HG03139 (cell line): ENCODE results near the gene FAM20C.

ENCODE experiments used
- ATAC-seq: cut with Tn5 transposase; IDR thresholded peaks from one replicate; pipeline ENCODE4 v1.9.1; 2021; ENCODE audit not compliant: unreplicated experiment

FAM20C gene

DNA sequence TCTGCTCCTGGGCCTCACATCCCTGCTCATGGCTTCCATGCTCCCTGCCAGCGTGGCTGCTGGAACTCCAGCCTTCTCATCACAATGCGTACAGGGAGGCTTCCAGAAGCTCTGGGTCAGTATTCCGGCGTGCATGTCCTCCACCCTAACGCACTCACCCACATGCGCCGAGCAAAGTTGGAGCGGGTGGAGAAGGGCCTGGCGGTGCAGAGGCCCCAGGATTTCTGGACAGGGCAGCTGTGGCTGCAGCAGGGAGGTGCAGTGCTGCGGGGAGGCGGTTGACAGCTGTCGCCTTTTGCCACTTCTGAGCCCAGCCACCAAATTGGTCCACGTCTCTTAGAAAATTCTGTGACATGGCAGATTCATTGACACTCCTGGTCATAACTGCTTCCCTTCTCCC lies 33.6 kb upstream of the FAM20C start:
- no peak for ATAC-seq

DNA sequence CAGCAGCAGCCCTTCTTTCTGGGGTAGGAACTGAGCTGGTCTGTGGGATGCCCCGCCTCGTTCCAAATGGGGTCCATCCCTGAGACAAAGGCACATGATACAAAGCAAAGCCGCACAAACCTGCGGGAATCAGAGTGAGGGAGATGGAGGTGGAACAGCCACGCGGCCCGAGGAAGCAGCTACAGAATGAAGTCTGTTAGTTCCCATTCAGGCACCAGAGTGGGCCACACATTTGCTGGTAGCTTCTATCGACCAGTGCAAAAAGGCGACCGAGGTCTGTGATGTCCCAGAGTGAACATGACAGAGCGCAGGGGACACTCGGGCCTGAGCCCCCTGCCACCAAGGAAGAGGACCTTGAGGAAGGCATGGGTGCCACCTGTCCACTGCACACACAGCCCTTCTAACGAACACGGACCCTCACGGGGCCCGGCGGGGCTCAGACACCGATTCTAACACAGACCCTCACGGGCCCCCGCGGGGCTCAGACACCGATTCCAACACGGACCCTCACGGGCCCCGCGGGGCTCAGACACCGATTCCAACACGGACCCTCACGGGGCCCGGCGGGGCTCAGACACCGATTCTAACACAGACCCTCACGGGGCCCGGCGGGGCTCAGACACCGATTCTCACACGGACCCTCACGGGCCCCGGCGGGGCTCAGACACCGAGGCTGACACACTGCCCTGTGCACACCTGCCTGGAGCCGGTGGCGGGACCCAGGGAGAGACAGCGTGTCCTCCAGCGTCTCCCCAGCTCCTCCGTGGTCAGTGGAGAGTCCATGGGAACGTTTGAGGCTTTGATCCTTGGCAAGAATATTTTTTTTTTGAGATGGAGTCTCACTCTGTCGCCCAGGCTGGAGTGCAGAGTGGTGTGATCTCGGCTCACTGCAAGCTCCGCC lies 32.8 kb upstream of the FAM20C start:
- ATAC-seq, result no peak

DNA sequence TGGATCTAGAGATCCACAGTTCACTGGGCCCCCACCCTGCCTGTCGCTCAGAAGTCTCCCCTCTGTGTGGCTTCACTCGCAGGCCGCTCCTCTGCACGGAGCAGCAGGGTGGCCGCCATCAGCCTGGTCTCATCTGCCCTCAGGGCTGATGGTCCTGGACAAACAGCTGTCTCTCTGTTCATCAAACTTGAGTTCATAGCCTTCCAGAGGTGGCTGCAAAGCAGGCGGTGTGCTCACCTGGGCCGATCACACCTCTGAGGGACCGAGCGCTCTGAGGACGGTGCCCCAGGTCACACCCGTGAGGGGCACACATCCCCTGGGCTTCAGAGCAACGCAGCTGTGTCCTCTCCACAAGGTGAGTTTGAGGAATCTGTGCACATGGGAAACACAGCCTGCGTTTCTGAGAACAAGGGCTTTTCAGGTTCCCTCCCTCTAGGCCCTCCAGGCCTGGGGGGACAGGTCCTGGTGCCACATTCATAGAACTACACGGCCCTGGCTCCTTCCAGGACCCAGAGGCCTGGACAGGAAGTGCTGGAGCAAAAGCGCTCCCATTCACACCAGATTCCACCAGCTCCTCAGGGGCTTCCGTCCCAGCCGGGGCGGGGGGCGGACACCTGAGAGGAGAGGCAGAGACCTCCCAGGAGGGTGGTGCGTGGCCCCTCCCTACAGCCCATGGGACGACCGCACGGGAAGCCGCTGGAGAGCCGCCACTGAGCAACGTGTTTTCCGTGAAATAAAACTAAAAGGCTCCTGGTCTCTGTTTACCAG lies 31.2 kb upstream of the FAM20C start:
- no peak for ATAC-seq

DNA sequence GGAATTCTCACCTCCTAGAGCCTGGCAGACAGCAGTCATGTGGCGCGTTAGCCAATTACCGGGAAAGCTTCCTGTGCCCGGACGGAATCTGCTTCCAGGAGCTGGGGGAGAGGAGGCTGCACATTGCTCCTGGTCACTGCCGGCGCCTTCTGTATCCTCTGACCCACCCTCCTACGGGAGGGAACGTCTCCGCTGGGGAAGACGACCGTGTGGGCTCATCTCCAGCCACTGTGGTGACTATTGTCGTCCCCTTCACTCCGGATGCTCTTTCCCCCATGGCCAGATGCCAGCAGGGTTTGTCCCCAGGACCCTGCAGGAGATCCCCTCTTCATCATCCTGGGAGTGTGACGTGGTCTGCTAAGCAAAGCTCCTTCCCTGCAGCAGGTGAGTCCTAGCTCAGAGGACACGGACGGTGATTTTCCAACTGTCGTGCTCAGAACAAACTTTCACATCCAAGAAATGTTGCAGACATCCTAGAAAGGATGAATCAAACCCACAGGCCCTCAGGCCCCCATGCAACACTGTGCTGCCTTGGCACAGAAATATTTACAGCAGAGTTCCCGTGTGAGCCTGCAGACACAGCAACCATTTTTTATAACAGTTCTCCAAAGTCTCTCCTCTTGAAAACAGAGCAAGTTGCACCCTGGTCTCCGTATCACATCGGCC lies 29.6 kb upstream of the FAM20C start:
- ATAC-seq, result no peak

DNA sequence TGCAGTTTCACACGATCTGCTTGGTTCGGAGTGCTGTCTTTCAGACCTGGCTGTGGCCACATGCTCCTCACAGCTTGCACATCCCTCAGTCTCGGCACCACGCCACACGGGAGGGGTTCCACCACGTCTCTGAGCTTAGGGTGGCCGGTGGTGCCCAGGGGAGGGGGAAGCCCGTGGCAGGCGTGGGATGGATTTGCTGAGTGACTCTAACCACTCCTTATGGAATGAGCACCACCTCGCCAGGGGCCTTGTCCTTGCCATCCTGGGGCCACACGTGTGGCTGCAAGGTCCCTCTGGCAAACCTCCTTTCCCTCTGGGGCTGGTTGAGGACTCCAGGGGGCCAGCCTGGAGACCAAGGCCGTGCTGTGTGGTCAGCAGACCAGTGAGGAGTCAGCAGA lies 29.1 kb upstream of the FAM20C start:
- ATAC-seq, result no peak

DNA sequence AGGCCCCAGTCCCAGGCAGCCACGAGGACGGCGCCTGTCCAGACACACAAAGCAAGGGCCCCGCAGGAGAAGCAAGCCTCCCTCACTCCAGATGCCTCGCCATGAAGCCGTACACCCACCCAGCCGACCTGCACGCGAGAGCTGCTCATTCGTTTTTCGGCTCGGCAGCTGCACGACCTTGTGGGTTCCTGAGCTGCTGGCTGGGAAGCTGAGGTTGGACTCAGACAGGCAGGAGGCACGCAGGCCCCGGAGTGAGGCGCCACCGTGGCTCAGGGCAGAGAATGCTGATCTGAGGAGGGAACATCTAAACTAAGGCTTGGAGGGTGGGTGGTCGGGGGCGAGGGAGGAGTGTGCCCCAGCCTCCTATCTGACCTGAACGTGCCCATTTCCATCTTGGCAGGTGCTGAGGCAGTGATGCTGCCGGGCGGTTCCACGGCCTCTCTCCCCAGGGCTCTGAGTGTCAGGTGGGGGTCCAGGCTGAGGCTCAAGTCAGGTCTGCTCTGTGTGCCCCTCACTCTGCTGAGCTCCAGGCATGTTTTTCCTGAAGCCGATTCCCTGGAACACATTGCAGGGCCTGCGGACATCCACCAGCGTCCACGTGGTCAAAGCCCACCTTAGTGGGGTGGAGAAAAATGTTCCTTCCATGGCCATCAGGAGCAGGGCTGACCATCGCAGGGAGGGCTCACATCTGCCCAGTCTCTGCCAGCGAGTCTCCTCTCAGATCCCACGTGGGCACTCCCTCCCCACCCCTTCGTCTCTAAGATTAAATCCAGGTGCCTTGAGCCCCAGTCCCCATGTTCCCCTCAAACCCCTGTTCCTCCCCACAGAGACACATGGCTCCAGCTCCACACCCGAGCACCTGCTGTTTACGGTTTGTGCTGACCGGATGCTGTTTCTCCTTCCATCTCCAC lies 28.1 kb upstream of the FAM20C start:
- ATAC-seq, result no peak

DNA sequence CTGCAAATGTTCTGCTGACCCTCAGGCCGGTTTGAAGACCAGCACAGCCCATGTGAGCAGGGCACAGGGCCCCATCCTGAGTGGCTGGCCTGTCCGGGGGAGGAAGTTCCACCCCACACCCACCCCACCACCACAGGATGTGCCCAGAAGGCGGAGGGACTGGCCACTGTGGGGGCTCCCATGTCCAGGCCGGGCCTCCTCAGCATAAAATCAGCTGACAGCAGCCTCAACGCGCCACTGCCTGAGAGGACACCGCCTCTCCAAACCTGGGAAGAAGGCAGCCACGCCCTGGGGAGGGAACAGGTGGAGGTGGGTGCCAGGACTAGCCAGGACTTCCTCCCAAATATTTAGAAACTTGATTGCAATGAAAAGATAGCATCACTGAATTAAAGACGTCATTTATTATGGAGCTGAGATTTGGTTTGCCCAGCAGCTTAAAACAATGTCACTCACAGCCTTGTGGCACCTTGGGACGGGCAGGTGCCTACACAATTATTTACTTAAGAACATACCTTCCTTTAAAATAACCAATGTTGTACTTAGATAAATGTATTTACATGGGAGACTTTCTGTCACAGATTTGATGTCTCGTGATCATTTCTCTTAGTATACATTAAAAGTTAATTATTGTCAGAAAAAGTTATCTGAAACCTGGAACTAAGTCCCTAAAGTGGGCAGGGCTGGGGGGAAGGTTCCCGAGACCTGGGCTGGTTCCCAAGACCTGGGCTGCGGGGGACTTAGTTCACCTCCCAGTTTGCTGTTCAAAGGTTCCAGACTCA lies 27.3 kb upstream of the FAM20C start:
- ATAC-seq, result no peak

DNA sequence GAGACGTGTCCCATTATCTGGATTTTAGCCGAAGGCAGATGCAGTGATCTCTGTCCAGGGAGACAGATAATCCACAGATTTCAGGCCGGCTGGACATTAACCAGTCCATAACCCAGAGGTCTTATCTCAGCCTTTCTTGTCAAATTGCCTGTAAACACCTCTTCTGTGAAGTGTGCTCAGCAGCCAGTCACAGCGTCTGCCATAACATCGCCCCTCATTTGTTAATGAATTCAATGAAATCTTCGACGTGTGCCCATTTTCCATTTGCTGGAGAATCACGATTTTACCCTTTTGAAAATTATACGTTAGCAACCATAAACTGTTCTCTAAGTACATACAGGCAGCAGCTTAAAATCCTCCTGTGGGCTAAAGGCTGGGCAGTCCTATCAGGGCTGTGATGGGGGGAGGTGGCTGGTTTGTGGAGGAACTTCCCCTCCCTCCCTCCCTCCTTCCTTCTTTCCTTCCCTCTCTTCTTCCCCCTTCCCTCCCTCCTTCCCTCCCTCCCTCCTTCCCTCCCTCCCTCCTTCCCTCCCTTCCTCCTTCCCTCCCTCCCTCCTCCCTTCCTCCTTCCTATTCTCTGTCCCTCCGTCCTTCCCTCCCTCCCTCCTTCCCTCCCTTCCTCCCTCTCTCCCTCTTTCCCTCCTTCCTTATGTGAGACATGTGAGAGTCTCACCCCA lies 26.6 kb upstream of the FAM20C start:
- ATAC-seq, result no peak

DNA sequence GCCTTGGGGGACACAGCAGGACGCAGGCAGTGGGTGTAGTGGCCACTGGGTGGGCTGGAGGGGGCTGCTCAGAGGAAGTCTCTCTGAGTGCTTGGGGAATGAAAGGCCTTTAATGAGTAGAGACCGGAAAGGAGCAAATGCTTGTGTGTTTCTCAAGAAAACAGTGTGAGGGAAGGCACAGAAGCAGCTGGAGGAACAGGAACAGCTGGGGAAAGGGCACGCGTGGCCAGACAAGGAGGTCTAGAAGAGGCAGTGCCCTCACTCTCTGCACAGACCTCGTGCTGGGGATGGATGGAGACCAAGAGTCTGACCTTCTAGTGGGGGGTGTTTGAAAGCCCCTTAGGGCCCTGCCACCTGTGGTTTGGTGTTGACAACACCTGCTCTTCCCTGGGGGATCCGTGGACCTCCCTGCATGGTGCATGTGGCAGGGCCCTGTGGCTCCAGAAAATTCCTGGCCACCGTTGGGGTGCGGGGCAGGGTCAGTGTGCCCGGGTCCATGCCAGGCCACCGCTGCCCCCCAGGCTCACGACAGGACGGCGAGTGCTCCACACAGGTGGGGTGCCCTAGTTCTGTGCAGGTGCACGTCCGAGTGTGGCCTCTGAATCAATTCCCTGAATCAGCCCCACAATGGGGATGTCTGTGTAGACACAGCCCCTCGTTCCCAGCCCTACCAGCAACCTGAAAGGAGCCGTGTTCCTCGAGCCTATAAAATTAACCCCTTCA lies 25.9 kb upstream of the FAM20C start:
- ATAC-seq, result no peak

DNA sequence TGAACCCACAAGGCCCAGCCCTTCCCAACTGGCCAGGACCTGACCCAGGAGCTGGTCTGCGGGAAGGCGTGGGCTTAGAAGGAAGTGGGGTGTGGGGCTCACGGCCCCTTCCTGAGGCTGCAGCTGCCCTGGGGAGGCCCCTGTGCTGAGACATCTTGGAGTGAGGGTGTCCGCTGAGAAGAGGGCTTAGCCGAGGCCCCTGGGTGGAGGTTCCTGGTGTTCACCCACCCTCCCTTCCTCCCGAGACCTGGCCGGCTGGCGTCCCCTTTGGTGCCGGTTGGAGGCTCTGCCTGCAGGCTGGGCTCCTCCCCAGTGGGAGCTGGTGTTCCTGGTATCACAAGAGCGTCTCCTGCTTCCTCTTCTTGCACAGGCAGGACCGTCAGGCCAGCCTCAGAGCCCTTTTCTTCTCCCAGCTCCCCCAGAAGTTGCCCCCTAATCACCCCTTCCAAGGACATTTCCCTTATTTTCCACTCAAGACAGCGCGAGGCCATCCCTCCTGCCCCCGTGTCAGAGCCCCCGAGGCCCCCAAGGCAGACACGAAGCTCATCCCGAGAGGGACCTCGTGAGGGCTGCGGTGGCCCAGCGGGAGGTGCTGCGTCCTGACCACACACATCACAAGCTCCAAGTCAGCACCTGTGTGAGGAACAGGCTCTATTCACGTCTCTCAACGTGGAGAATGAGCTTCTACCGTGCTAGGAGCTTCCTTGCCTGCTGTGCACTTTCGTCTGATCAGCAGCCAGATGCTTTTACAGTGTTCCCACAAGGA lies 25.1 kb upstream of the FAM20C start:
- no peak for ATAC-seq

DNA sequence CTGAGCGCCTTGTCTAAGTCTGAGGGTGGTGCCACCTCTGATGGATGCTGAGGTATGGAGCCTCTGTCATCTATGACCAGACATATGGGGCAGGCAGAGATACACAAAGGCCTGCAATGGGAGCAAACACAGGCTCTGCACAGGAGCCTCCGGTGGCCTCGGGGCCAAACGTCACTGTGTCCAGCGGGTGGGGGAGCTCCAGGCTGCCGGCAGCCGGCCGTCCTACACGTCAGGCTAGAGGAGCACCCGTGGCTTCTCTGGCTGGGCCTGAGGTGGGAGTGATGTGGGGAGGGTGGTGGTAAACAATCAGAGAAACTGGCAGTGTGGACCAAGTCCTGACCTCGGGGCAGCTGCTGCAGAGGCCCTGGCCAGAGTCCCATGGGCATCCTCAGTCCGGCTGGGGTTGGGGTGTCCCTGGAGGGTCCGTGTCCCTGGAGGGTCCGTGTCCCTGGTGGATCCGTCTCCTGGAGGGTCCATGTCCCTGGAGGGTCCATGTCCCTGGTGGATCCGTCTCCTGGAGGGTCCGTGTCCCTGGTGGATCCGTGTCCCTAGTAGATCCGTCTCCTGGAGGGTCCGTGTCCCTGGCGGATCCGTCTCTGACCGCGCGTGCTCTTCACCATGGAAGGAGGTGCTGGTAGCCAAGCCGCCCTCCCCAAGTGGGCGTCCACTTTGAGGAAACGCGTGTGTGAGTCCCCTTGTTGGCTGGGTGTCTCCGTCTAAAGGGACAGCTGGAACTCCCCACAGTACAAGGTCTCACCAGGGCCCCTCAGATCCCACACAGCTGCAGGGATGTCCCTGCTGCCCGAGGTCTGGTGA lies 24.2 kb upstream of the FAM20C start:
- no peak for ATAC-seq

DNA sequence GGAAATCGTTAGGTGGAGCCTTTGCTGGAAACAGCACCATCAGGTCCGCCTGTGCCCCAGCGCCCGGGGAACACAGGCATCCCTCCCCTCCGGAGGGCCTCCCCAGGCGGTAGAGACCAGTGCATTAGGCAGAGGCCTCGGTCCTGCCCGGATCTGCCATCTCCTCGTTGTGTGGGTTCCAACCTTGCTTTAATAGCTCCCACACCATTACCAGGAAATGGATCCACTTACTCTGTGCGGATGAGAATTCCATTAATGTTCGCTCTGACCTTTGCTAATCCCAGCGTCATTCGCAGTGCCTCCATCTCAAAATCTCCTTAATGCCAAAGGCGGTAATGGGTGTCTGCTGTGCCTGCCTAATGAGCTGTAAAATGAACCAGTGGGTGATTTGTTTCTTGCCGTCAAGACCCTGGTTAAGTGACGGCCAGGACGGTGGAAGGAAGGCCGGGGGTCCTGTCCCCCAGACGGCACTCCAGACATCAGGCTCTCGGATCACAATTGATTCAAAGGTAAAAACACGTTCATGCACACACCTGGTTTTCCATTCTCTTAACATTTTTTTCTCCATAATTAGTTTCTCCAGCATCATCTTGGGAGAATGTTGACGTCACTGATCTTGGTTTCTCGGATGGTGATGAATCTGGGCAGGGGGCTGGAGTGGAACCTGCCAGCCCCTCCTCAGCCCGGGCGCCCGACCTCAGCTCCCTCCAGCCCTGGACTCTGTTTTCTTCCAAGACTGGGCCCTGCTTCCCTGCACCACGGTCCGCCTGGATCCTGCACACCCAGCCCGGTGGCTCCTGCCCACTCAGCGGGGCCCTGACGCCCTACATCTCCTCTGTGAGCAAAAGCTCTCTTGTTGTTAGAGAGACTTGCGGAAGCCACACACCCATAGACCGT lies 22.8 kb upstream of the FAM20C start:
- no peak for ATAC-seq

DNA sequence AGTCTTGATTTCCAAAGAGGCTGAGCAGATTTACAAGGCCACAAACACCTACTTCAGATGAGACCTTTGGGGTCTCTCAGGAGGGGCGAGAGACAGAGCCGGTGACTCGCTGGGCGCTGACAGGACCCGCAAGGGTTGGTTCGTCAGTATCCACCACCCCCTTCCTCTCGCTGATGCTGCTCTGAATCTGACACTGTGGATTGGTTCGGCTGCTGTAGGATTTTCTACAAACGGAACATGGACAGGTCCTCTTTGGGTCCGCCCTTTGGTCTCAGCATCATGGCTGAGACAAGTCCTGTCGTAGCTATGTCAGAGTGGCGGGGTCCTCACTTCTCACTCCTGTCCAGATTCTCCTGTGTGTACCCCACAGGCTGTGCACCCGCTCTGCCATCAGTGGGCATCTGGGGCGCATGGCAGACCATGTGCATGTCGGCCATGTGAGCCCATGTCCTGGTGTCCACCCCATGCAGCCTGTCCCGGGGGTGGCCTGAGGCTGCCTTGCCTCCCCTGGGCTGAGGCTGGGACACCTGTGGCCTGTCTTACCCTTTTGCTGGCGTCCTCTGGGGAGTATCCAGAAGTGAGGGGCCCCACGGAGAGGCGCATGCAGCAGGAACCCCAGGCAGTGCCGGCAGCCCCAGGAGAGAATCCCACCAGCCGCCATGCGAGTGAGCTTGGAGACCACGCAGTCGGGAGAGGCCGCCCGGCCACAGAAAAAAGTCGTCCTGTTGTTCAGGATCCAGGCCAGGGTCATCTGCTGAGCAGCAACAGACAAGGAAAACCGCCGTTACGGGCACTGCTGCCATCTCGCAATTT lies 21.6 kb upstream of the FAM20C start:
- no peak for ATAC-seq

DNA sequence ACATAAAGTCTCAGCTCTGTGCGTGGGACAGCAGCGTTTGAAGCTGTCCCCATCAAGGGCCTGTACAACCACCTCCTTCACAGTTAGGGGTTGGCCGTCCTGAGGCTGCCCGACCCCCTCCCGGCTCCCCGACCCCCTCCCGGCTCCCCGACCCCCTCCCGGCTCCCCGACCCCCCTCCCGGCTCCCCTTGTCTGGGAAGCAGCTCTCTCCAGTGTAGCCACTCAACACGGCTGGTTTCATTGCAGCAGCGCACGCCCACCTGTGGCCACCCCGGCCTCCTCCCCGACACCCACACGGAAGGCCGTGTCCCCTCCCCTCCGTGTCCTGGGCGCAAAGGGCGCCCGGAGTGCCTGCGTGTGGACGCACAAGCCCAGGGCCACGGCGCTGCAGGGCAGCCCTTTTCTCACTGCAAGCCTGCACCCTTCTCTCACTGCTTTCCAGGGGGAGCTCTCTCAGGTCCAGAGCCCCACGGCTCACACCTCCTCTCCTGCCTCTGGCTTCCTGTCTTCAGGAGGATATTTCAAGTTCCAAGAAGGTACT lies 20.9 kb upstream of the FAM20C start:
- no peak for ATAC-seq

DNA sequence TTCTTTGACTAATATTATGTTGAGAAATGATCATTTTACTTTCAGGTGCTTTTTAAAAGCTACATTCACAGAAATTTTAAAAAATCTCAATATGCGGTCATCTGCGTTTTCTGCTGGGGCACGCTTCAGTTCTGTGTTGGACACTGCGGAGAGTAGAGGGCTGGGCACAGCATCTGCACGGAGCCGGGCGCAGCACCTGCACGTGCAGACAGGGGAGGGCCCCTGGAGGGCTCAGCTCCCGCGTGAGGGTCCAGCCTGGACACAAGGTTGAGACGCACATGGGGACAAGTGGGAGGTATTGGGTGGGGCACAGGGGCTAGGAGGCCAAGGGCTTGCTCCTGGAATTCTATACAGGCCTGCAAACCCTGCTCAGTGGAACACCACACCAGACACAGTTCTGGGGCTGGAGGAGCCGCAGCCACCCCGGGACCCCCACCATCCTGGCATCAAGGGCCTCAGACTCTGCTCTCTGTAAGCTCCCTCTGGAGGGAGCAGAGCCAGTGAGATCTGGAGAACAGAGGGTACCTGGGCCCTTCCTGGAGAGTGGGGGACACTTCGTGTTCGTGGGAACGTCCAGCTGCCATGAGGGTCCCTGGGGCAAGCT lies 20.4 kb upstream of the FAM20C start:
- ATAC-seq, result no peak
